ENCODE data around the gene NUP210L. TPM values are rescaled to one million over a fixed set of nuclear protein-coding genes. Genes with fewer than 3 reads are reported as not detected.
A peak's percentile ranks its signal among the peaks of the same experiment; 100 is the strongest.

Gene NUP210L
- total and polyA plus RNA-seq, 8 donors, result 0.02 to 0.06 (median 0.05) TPM; not detected in 4

DNA sequence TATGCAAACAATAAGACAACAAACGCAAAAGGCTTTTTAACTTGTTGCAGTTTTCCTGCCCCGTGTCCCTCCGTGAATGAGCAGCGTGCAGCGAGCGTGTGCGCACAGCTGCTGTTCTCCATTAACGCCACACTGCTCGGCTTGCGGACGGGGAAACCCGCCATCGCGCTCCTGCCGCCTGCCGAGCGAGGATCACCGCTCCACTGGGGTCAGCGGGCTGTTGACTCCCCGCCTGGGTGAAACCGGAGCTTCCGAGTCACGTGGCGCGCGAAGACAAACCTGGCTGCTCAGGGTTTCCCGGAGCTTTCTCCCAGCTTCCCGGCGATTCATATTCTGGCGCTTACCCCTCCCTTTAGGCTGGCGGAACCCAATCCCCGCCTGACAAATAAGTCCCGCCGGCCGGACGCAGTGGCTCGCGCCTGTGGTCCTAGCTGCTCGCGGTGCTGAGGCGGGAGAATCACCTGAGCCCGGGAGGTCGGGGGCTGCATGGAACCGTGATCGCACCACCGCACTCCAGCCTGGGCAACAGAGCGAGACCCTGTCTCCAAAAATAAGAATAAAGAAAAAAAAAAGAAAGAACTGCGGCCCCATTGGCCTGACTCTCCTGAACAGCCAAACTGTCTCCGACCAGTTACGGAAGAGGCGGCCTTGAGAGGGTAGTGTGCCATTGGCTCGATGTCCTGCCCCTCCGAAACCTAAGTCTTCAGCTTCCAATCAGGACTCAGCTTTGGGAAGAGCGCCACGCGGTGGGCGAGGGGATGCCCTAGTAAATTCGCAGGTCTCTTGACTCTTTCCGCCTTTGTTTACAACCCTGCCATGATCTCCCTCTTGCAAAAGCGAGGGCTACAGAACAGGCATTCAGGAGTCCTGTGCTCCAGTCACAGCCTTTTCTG is 187.5 kb downstream of the NUP210L start, which contains the start of gene CREB3L4:
Gene CREB3L4 (plus strand): TSS at position 796 of the 893 bp plus-strand sequence. CDS start 624 bp downstream, outside the sequence.
- H3K27ac ChIP-seq, result peak within 1 kb of the TSS; percentile 82 to 94 (median 88)

GRCh38 chr1:153963850-153964331 is 191.0 kb downstream of the NUP210L start:
- intact Hi-C loops (cut with DNase I), result no loop called here
- FAIRE-seq, result no peak
- ATAC-seq, result peak in 2 of 4 donors; percentile 1 to 2
- WGBS, 2 donors, result 1% methylated on average over 21 to 22 of the region's 22 CpGs
- Histone ChIP-seq H3K9me3 (no peaks in the 10 kb centered on the region), H3K4me3 (peak overlapping the region; percentile 76 to 88 (median 82)), H3K27ac (peak overlapping the region; percentile 83 to 97 (median 90)), H3K27me3 (no peaks in the 10 kb centered on the region), H3K4me1 (peaks cover 7 to 34% (median 10%) of the 10 kb centered on the region in 3 donors), H3K36me3 (peaks cover 0 to 7% (median 0%) of the 10 kb centered on the region in 3 donors)
- DNase-seq, result peak in 5 of 6 donors; percentile 42 to 75 (median 54)
- TF ChIP-seq CTCF (IDR thresholded peaks at IDR 0.05), result no peak

More for the DNA sequence above, 187.5 kb downstream of the NUP210L start, which contains the start of gene CREB3L4:
- 0% methylated on average over 60 of the region's 60 CpGs for WGBS, 2 donors
- DNase-seq, result peak; percentile 92 to 95 (median 94)
- intact Hi-C loops (cut with DNase I), result no loop called here
- peak within 1 kb of the TSS; percentile 29 to 47 (median 42) for H3K4me3 ChIP-seq
- no peaks in the 10 kb centered on the region for H3K36me3 ChIP-seq
- peak; percentile 79 to 87 (median 82) for ATAC-seq
- no peaks in the 10 kb centered on the region for H3K27me3 ChIP-seq
- peak in 1 of 4 donors; percentile 12 for TF ChIP-seq CTCF (IDR thresholded peaks at IDR 0.05)
- no peak for FAIRE-seq
- H3K9me3 ChIP-seq, result no peaks in the 10 kb centered on the region
- H3K4me1 ChIP-seq, result peaks cover 3 to 25% (median 5%) of the 10 kb centered on the region in 3 donors

DNA sequence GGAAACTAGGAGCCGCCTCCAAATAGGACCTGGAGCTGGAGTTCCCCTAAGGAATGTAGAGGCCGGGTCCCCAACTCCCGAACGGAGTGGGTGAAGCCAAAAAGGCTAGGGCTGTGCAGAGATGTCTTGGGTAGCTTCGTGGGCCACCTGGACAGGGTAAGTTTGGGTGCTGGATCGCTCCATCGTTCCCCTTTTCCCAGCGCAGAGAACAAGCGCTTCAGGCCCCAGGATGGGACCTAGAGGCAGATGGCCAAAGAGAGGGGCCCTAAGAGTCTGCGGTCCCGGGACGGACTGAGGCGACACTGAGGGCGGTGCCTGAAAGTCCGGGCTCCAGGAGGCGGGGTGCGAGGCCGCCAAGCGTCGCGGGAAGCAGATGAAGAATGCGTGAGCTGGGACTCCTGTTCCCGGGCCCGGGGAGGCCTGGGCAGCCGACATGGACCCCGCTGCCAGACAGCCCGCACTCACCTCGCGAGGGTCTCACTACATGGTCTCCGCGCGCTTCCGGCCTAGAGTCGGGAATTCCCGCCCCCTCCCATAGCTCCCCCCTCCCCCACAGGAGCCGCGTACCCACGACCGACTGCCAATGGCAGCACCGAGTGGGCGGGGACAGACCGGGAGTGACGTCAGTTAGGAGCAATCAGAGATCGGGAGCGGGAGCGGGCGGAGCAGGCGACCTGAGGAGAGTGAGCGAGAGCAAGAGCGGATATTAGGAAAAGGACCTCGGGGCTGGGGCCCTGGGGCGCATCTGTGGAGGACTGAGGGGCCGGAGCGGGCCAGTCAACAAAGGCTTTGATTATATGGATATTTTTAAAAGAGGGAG is 191.6 kb downstream of the NUP210L start, which contains the start of gene SLC39A1:
Gene SLC39A1 (minus strand): TSS at position 508 of the 820 bp plus-strand sequence. CDS start 822 bp downstream, outside the sequence.
- TF ChIP-seq CTCF (IDR thresholded peaks at IDR 0.05), result no peak
- WGBS, 2 donors, result 0 to 1% methylated on average over 49 to 54 of the region's 54 CpGs
- peaks cover 7 to 31% (median 10%) of the 10 kb centered on the region in 3 donors for H3K4me1 ChIP-seq
- ATAC-seq (peak; percentile 75 to 87 (median 78)), FAIRE-seq (no peak), DNase-seq (peak; percentile 98 to 100 (median 99))
- peak within 1 kb of the TSS; percentile 76 to 88 (median 82) for H3K4me3 ChIP-seq
- no peaks in the 10 kb centered on the region for H3K9me3 ChIP-seq
- H3K27ac ChIP-seq, result peak within 1 kb of the TSS; percentile 83 to 97 (median 90)
- intact Hi-C loops (cut with DNase I), result no loop called here
- H3K36me3 ChIP-seq, result peaks cover 0 to 7% (median 0%) of the 10 kb centered on the region in 3 donors
- H3K27me3 ChIP-seq, result no peaks in the 10 kb centered on the region

DNA sequence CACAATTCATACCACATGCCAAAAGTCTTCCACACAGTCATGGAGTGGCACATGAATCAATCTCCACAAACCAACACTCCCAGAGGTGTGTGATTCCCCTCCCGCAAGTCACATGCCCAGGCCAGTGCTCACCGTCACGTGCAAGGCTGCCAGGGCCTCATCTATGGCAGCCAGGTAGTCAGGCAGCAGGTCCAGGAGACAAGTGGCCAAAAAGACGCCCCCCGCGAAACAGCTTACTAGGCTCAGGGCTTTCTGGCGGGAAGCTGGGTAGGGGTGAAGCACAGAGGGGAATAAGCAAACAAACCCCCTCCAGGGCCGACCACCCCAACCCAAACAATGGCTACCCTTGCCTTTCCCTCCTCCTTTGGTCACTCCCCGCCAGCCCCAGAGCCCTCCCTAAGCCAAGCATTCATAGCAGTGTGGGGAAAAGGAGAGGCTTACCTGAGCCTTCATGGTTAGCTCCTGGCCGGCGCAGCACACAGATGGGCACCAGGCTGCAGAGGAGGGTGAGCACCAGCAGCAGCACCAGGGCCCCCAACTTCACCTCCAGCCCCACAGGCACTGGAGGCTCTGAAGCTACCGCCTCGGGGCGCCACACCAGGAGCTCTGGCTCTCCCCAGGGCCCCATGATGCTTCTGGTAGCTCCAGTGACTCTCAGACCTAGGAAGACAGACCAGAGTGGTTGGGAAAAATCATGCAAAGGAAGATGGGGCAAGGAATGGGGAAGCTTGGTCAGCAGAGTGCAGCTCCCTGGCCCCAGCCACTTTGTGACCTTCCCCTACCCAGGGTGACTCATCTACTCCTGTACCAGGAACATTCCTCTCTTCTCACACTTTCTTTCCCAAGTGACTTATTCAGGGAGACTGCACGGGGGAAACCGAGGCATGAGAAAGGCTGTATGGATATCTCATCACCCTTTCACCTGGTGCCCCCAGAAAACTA is 192.5 kb downstream of the NUP210L start:
- H3K27me3 ChIP-seq, result no peaks in the 10 kb centered on the region
- DNase-seq (peak in 2 of 6 donors; percentile 34 to 67), ATAC-seq (peak in 2 of 4 donors; percentile 10 to 14), FAIRE-seq (no peak)
- no peak for TF ChIP-seq CTCF (IDR thresholded peaks at IDR 0.05)
- H3K36me3 ChIP-seq, result peaks cover 0 to 7% (median 0%) of the 10 kb centered on the region in 3 donors
- peaks cover 8 to 32% (median 10%) of the 10 kb centered on the region in 3 donors for H3K4me1 ChIP-seq
- intact Hi-C loops (cut with DNase I), result no loop called here
- 35 to 39% methylated on average over 16 of the region's 16 CpGs for WGBS, 2 donors
- H3K4me3 ChIP-seq, result peak overlapping the region; percentile 76 to 88 (median 82)
- no peaks in the 10 kb centered on the region for H3K9me3 ChIP-seq
- peak overlapping the region; percentile 83 to 97 (median 90) for H3K27ac ChIP-seq

All from pancreas (tissue), 10 donors.